Right forelimb (tissue), 1 donor: ENCODE results near the gene CUZD1.

Experiments used
- DNase-seq: peaks from one replicate; pipeline ENCODE4 v3.0.0-alpha.2; 2018

The CUZD1 gene

DNA sequence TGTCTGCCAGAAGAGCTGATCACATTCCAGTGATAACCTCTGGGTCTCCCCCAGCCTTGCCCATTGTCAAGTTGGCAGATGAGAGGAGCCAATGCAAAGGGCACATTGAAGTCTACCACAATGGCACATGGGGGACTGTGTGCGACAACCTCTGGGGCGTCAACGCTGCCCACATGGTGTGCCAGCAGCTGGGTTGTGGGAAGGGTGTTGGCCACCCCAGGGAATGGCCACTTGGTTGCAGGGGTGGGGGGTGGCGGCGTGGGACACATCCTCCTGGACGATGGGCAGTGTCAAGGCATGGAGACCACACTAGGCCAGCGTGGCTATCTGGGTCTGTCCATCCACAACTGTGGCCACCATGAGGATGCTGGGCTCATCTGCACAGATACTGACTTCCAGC, 43.4 kb downstream of the CUZD1 start:
- DNase-seq = no peak

DNA sequence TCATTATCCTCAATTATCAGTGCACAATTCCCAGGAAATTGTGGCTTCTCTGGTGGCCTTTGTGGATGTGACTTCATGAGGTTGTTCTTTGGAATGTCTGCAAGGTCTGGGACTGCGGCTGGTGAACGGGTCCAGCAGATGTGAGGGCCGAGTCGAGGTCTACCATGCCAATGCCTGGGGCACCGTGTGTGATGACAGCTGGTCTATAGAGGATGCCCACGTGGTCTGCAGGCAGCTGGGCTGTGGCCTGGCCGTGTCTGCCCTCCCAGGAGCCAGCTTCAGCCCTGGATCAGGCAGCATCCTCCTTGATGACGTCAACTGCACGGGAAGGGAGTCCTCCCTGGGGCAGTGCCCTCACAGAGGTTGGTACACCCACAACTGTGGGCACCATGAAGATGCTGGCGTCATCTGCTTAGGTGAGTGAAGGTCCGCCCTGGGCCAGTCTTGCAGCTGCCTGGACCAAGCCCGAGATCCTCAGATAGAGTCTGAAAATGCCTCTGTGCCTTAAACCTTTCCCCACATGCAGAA, 46.9 kb downstream of the CUZD1 start:
- DNase-seq = no peak

DNA sequence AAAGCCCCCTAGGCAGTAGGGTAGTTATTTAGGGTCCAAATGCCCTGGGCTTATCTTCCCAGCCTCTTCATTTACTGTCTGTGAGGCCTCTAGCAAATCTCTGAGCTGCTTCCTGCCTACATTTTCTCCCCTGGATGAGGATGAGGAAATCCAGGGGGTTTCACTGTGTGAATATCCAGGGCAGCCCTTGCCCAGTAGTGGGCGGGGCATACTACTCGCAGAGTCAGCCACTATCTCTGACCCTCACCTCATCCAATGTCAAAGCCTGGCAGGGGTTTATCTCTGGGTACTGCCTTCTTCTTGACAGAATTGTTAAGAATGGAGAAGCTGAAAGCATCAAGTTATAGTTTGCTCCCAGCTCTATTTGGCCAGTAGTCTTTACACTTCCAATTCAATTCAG, 48.9 kb downstream of the CUZD1 start:
- DNase-seq = no peak

DNA sequence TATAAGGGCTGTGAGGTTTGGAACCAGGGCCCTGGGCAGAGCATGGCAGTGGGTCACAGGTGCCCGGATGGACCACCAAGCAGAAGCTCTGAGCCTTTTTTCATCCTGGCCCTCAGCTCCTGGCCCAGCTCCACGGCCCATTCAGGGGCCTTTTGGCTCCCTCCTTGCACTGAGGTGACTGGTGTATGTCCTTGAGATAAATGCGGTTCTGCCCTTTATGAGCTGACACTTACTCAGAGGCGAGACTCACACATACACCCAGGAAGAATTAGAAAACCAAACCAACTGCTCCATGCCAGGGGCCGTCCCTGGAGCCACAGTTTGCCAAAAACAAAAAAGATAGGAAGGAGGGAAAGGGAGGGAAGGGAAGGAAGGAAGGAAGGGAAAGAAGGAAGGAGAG, 49.7 kb downstream of the CUZD1 start:
- DNase-seq = no peak

DNA sequence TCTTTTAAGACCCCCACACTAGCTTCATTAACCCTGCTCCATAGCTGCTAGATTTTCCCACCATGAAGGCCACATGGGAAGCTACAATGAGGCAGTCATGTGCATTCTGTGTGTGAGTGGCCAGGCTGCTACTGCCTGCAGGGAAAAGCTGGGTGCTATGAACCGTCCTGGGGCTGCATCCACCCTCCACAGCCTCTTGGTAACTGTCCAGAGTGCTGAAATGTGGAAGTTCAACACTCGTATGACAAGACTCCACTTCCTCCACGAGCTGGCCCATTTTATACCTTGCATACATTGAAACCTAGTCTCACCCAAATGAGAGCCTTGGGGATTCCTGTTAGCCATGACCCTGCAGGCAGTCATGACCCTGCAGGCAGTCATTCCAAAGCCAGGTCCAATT, 59.4 kb downstream of the CUZD1 start:
- DNase-seq = no peak

DNA sequence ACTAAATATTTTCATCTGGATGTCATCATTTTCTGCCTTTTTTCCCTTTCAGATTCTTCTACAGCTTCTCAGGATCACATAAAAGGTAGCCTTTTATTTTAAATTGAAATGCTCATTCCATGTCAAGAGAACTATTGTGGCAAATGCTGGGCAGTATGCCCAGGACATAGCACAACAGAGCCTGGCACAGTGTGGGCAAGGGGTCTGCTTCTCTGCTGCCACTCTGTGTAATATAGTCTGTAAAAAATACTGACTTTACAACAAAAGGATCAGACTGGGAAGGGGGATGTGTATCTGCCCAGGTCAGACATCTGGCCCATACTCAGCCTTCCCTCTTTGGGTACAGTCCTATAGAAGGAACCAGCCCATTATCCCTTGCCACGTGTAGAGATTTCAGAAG, 62.7 kb downstream of the CUZD1 start:
- no peak for DNase-seq
